Gastrocnemius medialis (tissue), 4 donors: ENCODE data around the gene PNPT1. TPM values are rescaled to one million over a fixed set of nuclear protein-coding genes. Genes with fewer than 3 reads are reported as not detected.
A peak's percentile ranks its signal among the peaks of the same experiment; 100 is the strongest.
"Not testable (repeated sequence)": the region's sequence is repeated elsewhere in the genome, so short reads cannot be mapped to it uniquely, and the experiment has no call there.

Experiments
- ATAC-seq, 2 donors: fragments of 150-250 bp; one replicate each; pipeline ENCODE4 v1.9.1; 2016
- DNase-seq, 2 donors: peaks; one replicate each; pipeline ENCODE4 v3.0.0-alpha.2; 2019
- H3K27ac ChIP-seq, 4 donors: fragments of 200-600 bp; sonication (generic); 1 replicate in 1 of 4; 2 replicates in 3 of 4; pipeline ENCODE4 v1.5.1; 2016 to 2018; ENCODE audit warnings: mild to moderate bottlenecking in 2 of 4, moderate library complexity in 1 of 4
- H3K27me3 ChIP-seq, 3 donors: fragments of 200-600 bp; sonication (generic) in 2 of 3; 1 replicate in 1 of 3; 2 replicates in 2 of 3; pipeline versions ENCODE4 v1.5.1 to v1.6.0; 2016 to 2019; ENCODE audit warnings: mild to moderate bottlenecking in 1 of 3, moderate library complexity in 1 of 3
- H3K36me3 ChIP-seq, 2 donors: fragments of 200-600 bp; sonication (generic) in 1 of 2; one replicate each; pipeline ENCODE4 v1.5.1; 2017 to 2018
- H3K4me1 ChIP-seq, 2 donors: fragments of 200-600 bp; sonication (generic) in 1 of 2; one replicate each; pipeline ENCODE4 v1.5.1; 2016 to 2017; ENCODE audit warnings: mild to moderate bottlenecking in 2 of 2
- H3K4me3 ChIP-seq, 4 donors: fragments of 200-600 bp; sonication (generic) in 3 of 4; 1 replicate in 1 of 4; 2 replicates in 3 of 4; pipeline ENCODE4 v1.5.1; 2016 to 2019; ENCODE audit warnings: mild to moderate bottlenecking in 2 of 4
- H3K9me3 ChIP-seq, 3 donors: fragments of 200-600 bp; sonication (generic) in 2 of 3; 1 replicate in 1 of 3; 2 replicates in 2 of 3; pipeline ENCODE4 v1.5.1; 2016 to 2019
- CTCF ChIP-seq, 5 experiments: fragments of 450-650 bp in 3 of 5; fragments of 200-600 bp in 2 of 5; sonication (generic) in 2 of 5; IDR thresholded peaks in 4 of 5; conservative IDR thresholded peaks in 1 of 5; 1 replicate in 4 of 5; 2 replicates in 1 of 5; pipeline ENCODE4 v1.5.1; 2016 to 2019; ENCODE audit warnings: antibody characterized with exemption in 5 of 5, mild to moderate bottlenecking in 3 of 5, moderate library complexity in 3 of 5
- POLR2A ChIP-seq, 2 donors: fragments of 450-650 bp; IDR thresholded peaks; one replicate each; pipeline ENCODE4 v1.6.1; 2017; ENCODE audit warnings: antibody characterized with exemption in 2 of 2, mild to moderate bottlenecking in 2 of 2, moderate library complexity in 2 of 2
- in situ Hi-C, 4 donors: fragments of 200-750 bp; cut with MboI; loops; one replicate each; pipeline versions ENCODE4 v1.15.0 to v1.8.0; 2017; ENCODE audit warnings: low sequenced_read_pairs in 4 of 4
- intact Hi-C: fragments of 100-400 bp; cut with DNase I; formaldehyde crosslinking; loops from one replicate; pipeline ENCODE4 v1.15.1; 2023; ENCODE audit warnings: low total_unique reads
- total RNA-seq, 4 donors: library from RNA; depleted of rRNA; stranded (reverse); fragments of >200 nt; gene quantifications; one replicate each; pipeline versions ENCODE4 v1.1.0 to v1.2.3, GENCODE V29; 2016

The PNPT1 gene
- total RNA-seq, 4 donors from 2014 or later: 14.1 to 26.0 (median 20.5) TPM

GRCh38 chr2:55719852-55720251 is 26.2 kb upstream of the PNPT1 start:
- Histone ChIP-seq H3K27ac (no peak overlapping the region), H3K27me3 (no peaks in the 10 kb centered on the region), H3K36me3 (no peaks in the 10 kb centered on the region), H3K4me1 (no peaks in the 10 kb centered on the region), H3K4me3 (no peak overlapping the region), H3K9me3 (no peaks in the 10 kb centered on the region)
- ATAC-seq (no peak), DNase-seq (no peak)
- in situ Hi-C loops: loop anchor here (10.0 to 25.0 kb wide), 4 partner anchors 295 to 1792 kb away; no protein-coding TSS in a partner anchor
- intact Hi-C loops: loop anchor here (2.0 to 5.0 kb wide), 3 partner anchors 241 to 412 kb away; no protein-coding TSS in a partner anchor
- no peak for TF ChIP-seq POLR2A (IDR thresholded peaks at IDR 0.05)

- no peak for DNase-seq
- in situ Hi-C loops: loop anchor here (10.0 to 25.0 kb wide), 4 partner anchors 296 to 1794 kb away; no protein-coding TSS in a partner anchor
- no peaks in the 10 kb centered on the region for H3K27me3 ChIP-seq
Observed at GRCh38 chr2:55718165-55719008, 24.7 kb upstream of the PNPT1 start.

GRCh38 chr2:55715626-55716025 is 22.0 kb upstream of the PNPT1 start:
- no peak for DNase-seq
- Histone ChIP-seq H3K27me3 (no peaks in the 10 kb centered on the region), H3K27ac (no peak overlapping the region), H3K4me1 (no peaks in the 10 kb centered on the region), H3K4me3 (no peak overlapping the region), H3K9me3 (no peaks in the 10 kb centered on the region), H3K36me3 (no peaks in the 10 kb centered on the region)
- TF ChIP-seq POLR2A (IDR thresholded peaks at IDR 0.05): no peak
- in situ Hi-C loops (loop anchor here (10.0 to 25.0 kb wide), 4 partner anchors 299 to 1797 kb away; no protein-coding TSS in a partner anchor), intact Hi-C loops (loop anchor here (5.0 kb wide), 2 partner anchors 292 to 417 kb away; no protein-coding TSS in a partner anchor)
- ATAC-seq: no peak

More at GRCh38 chr2:55718165-55719008, 24.7 kb upstream of the PNPT1 start:
- TF ChIP-seq CTCF (IDR thresholded peaks at IDR 0.05 in 4 of 5, conservative IDR thresholded peaks at IDR 0.05 in 1 of 5) (peak; percentile 42 to 80 (median 46)), POLR2A (IDR thresholded peaks at IDR 0.05) (no peak)
- no peak overlapping the region for H3K4me3 ChIP-seq
- H3K9me3 ChIP-seq: no peaks in the 10 kb centered on the region
- H3K4me1 ChIP-seq: no peaks in the 10 kb centered on the region
- no peak for ATAC-seq
- no peak overlapping the region for H3K27ac ChIP-seq
- H3K36me3 ChIP-seq: no peaks in the 10 kb centered on the region
- intact Hi-C loops: loop anchor here (2.0 to 5.0 kb wide), 3 partner anchors 242 to 414 kb away; no protein-coding TSS in a partner anchor

GRCh38 chr2:55715178-55715577 is 21.5 kb upstream of the PNPT1 start:
- not testable (repeated sequence) for H3K9me3 ChIP-seq, H3K4me3 ChIP-seq, H3K4me1 ChIP-seq, H3K36me3 ChIP-seq, ATAC-seq, H3K27ac ChIP-seq, H3K27me3 ChIP-seq, DNase-seq
- intact Hi-C loops: loop anchor here (5.0 kb wide), 2 partner anchors 292 to 417 kb away; no protein-coding TSS in a partner anchor
- in situ Hi-C loops: loop anchor here (10.0 to 25.0 kb wide), 4 partner anchors 300 to 1797 kb away; no protein-coding TSS in a partner anchor

- Histone ChIP-seq H3K4me1 (no peaks in the 10 kb centered on the region), H3K9me3 (no peaks in the 10 kb centered on the region), H3K27ac (no peak overlapping the region), H3K4me3 (no peak overlapping the region), H3K27me3 (no peaks in the 10 kb centered on the region), H3K36me3 (no peaks in the 10 kb centered on the region)
- TF ChIP-seq POLR2A (IDR thresholded peaks at IDR 0.05): no peak
- TF ChIP-seq CTCF (IDR thresholded peaks at IDR 0.05 in 4 of 5, conservative IDR thresholded peaks at IDR 0.05 in 1 of 5): no peak
- in situ Hi-C loops (loop anchor here (10.0 to 25.0 kb wide), 4 partner anchors 302 to 1800 kb away; no protein-coding TSS in a partner anchor), intact Hi-C loops (no loop called here)
- no peak for DNase-seq
- no peak for ATAC-seq
Observed at GRCh38 chr2:55712477-55713060, 18.9 kb upstream of the PNPT1 start.

- Histone ChIP-seq H3K36me3 (no peaks in the 10 kb centered on the region), H3K27ac (no peak overlapping the region), H3K27me3 (no peaks in the 10 kb centered on the region), H3K4me1 (no peaks in the 10 kb centered on the region), H3K4me3 (no peak overlapping the region), H3K9me3 (no peaks in the 10 kb centered on the region)
- in situ Hi-C loops: loop anchor here (10.0 to 25.0 kb wide), 4 partner anchors 305 to 1802 kb away; no protein-coding TSS in a partner anchor
- intact Hi-C loops: no loop called here
- no peak for DNase-seq
- no peak for TF ChIP-seq CTCF (IDR thresholded peaks at IDR 0.05 in 4 of 5, conservative IDR thresholded peaks at IDR 0.05 in 1 of 5)
- no peak for TF ChIP-seq POLR2A (IDR thresholded peaks at IDR 0.05)
- no peak for ATAC-seq
Observed at GRCh38 chr2:55710025-55710424, 16.4 kb upstream of the PNPT1 start.
